Memory B cell (primary cell): ENCODE results near the gene IL36B.

Experiments used
- ATAC-seq: fragments of 150-1000 bp; cut with Tn5 transposase; 2 replicates; pipeline ENCODE4 v1.10.0; 2021; ENCODE audit warnings: low read depth, mild to moderate bottlenecking, moderate library complexity
- DNase-seq, 2 donors: peaks; one replicate each; pipeline ENCODE4 v3.0.0; 2022; ENCODE audit warnings: low spot score in 2 of 2
- H3K27ac Mint-ChIP-seq: one replicate; pipeline ENCODE4 v1.8.0; 2022; ENCODE audit warnings: mild to moderate bottlenecking, moderate library complexity, mixed read lengths
- H3K27me3 Mint-ChIP-seq: one replicate; pipeline ENCODE4 v1.8.0; 2022; ENCODE audit warnings: mixed read lengths
- H3K36me3 Mint-ChIP-seq: one replicate; pipeline ENCODE4 v1.8.0; 2022; ENCODE audit warnings: mild to moderate bottlenecking, mixed read lengths
- H3K4me1 Mint-ChIP-seq: one replicate; pipeline ENCODE4 v1.8.0; 2022; ENCODE audit warnings: mixed read lengths
- H3K4me3 Mint-ChIP-seq: one replicate; pipeline ENCODE4 v1.8.0; 2022; ENCODE audit warnings: mild to moderate bottlenecking, moderate library complexity, mixed read lengths
- H3K9me3 Mint-ChIP-seq: one replicate; pipeline ENCODE4 v1.8.0; 2022; ENCODE audit warnings: mixed read lengths

The IL36B gene

GRCh38 chr2:113068706-113069485, 16.2 kb upstream of the IL36B start:
- Mint-ChIP-seq H3K27ac (no peak overlapping the region), H3K4me3 (no peak overlapping the region), H3K4me1 (no peaks in the 10 kb centered on the region), H3K36me3 (no peaks in the 10 kb centered on the region), H3K27me3 (peaks cover 13% of the 10 kb centered on the region), H3K9me3 (peaks cover 2% of the 10 kb centered on the region)
- no peak for DNase-seq
- no peak for ATAC-seq

- no peaks in the 10 kb centered on the region for H3K36me3 Mint-ChIP-seq
- no peak overlapping the region for H3K27ac Mint-ChIP-seq
- DNase-seq (no peak), ATAC-seq (no peak)
- H3K4me3 Mint-ChIP-seq = no peak overlapping the region
- peaks cover 2% of the 10 kb centered on the region for H3K9me3 Mint-ChIP-seq
- peaks cover 13% of the 10 kb centered on the region for H3K27me3 Mint-ChIP-seq
- H3K4me1 Mint-ChIP-seq = no peaks in the 10 kb centered on the region
Measured at GRCh38 chr2:113068249-113068648, 15.6 kb upstream of the IL36B start.

GRCh38 chr2:113067681-113068080, 15.0 kb upstream of the IL36B start, which contains the start of gene IL1F10:
Gene IL1F10 (plus strand): TSS chr2:113067970. CDS start chr2:113072739, 4,769 bp downstream.
- peaks cover 16% of the 10 kb centered on the region for H3K27me3 Mint-ChIP-seq
- no peak within 1 kb of the TSS for H3K27ac Mint-ChIP-seq
- DNase-seq (no peak), ATAC-seq (no peak)
- H3K9me3 Mint-ChIP-seq = peaks cover 2% of the 10 kb centered on the region
- no peak within 1 kb of the TSS for H3K4me3 Mint-ChIP-seq
- no peaks in the 10 kb centered on the region for H3K4me1 Mint-ChIP-seq
- H3K36me3 Mint-ChIP-seq = no peaks in the 10 kb centered on the region

- H3K4me1 Mint-ChIP-seq = peaks cover 3% of the 10 kb centered on the region
- H3K27me3 Mint-ChIP-seq = peaks cover 21% of the 10 kb centered on the region
- H3K4me3 Mint-ChIP-seq = no peak overlapping the region
- no peak for ATAC-seq
- no peaks in the 10 kb centered on the region for H3K36me3 Mint-ChIP-seq
- peaks cover 2% of the 10 kb centered on the region for H3K9me3 Mint-ChIP-seq
- no peak for DNase-seq
- H3K27ac Mint-ChIP-seq = no peak overlapping the region
Measured at GRCh38 chr2:113064898-113065297, 12.2 kb upstream of the IL36B start.

- Mint-ChIP-seq H3K4me3 (no peak overlapping the region), H3K4me1 (peaks cover 3% of the 10 kb centered on the region), H3K27ac (no peak overlapping the region), H3K27me3 (peaks cover 20% of the 10 kb centered on the region), H3K36me3 (no peaks in the 10 kb centered on the region), H3K9me3 (peaks cover 2% of the 10 kb centered on the region)
- ATAC-seq (no peak), DNase-seq (no peak)
Measured at GRCh38 chr2:113064281-113064680, 11.6 kb upstream of the IL36B start.

- no peak overlapping the region for H3K27ac Mint-ChIP-seq
- DNase-seq = no peak
- peaks cover 2% of the 10 kb centered on the region for H3K36me3 Mint-ChIP-seq
- peaks cover 22% of the 10 kb centered on the region for H3K27me3 Mint-ChIP-seq
- H3K4me3 Mint-ChIP-seq = no peak overlapping the region
- H3K9me3 Mint-ChIP-seq = peaks cover 2% of the 10 kb centered on the region
- H3K4me1 Mint-ChIP-seq = peaks cover 3% of the 10 kb centered on the region
- no peak for ATAC-seq
Measured at GRCh38 chr2:113061896-113062770, 9.5 kb upstream of the IL36B start.

- H3K9me3 Mint-ChIP-seq = peaks cover 3% of the 10 kb centered on the region
- peaks cover 17% of the 10 kb centered on the region for H3K27me3 Mint-ChIP-seq
- H3K4me1 Mint-ChIP-seq = peaks cover 3% of the 10 kb centered on the region
- no peak for ATAC-seq
- no peak overlapping the region for H3K27ac Mint-ChIP-seq
- DNase-seq = no peak
- no peak overlapping the region for H3K4me3 Mint-ChIP-seq
- H3K36me3 Mint-ChIP-seq = peaks cover 2% of the 10 kb centered on the region
Measured at GRCh38 chr2:113061241-113061640, 8.6 kb upstream of the IL36B start.

- H3K9me3 Mint-ChIP-seq = peaks cover 4% of the 10 kb centered on the region
- no peak overlapping the region for H3K4me3 Mint-ChIP-seq
- H3K27me3 Mint-ChIP-seq = peaks cover 17% of the 10 kb centered on the region
- peaks cover 3% of the 10 kb centered on the region for H3K4me1 Mint-ChIP-seq
- ATAC-seq = no peak
- H3K27ac Mint-ChIP-seq = no peak overlapping the region
- DNase-seq = no peak
- peaks cover 2% of the 10 kb centered on the region for H3K36me3 Mint-ChIP-seq
Measured at GRCh38 chr2:113060796-113061195, 8.1 kb upstream of the IL36B start.

- Mint-ChIP-seq H3K9me3 (peaks cover 8% of the 10 kb centered on the region), H3K27me3 (peaks cover 16% of the 10 kb centered on the region), H3K27ac (no peak overlapping the region), H3K4me1 (peaks cover 3% of the 10 kb centered on the region), H3K36me3 (peaks cover 4% of the 10 kb centered on the region), H3K4me3 (no peak overlapping the region)
- no peak for DNase-seq
- ATAC-seq = no peak
Measured at GRCh38 chr2:113060396-113060795, 7.7 kb upstream of the IL36B start.

- Mint-ChIP-seq H3K27ac (no peak within 1 kb of the TSS), H3K4me3 (no peak within 1 kb of the TSS)
Measured at GRCh38 chr2:113058998-113059960, 6.6 kb upstream of the IL36B start, which contains the start of gene IL36RN. Gene IL36RN (plus strand): TSS chr2:113059198. CDS start chr2:113059439, 241 bp downstream.

GRCh38 chr2:113058411-113058994, 5.8 kb upstream of the IL36B start:
- peaks cover 3% of the 10 kb centered on the region for H3K4me1 Mint-ChIP-seq
- peaks cover 18% of the 10 kb centered on the region for H3K27me3 Mint-ChIP-seq
- DNase-seq (no peak), ATAC-seq (no peak)
- no peak overlapping the region for H3K4me3 Mint-ChIP-seq
- H3K9me3 Mint-ChIP-seq = peaks cover 15% of the 10 kb centered on the region
- no peak overlapping the region for H3K27ac Mint-ChIP-seq
- peaks cover 8% of the 10 kb centered on the region for H3K36me3 Mint-ChIP-seq

More at GRCh38 chr2:113058998-113059960, 6.6 kb upstream of the IL36B start, which contains the start of gene IL36RN:
- Mint-ChIP-seq H3K27me3 (peaks cover 16% of the 10 kb centered on the region), H3K4me1 (peaks cover 3% of the 10 kb centered on the region), H3K9me3 (peaks cover 11% of the 10 kb centered on the region), H3K36me3 (peaks cover 5% of the 10 kb centered on the region)
- ATAC-seq = no peak
- peak in 1 of 2 donors; percentile 4 for DNase-seq

GRCh38 chr2:113057117-113057516, 4.5 kb upstream of the IL36B start:
- Mint-ChIP-seq H3K4me1 (peaks cover 3% of the 10 kb centered on the region), H3K9me3 (peaks cover 19% of the 10 kb centered on the region), H3K27me3 (peaks cover 20% of the 10 kb centered on the region), H3K4me3 (no peak overlapping the region), H3K27ac (no peak overlapping the region), H3K36me3 (peaks cover 8% of the 10 kb centered on the region)
- no peak for DNase-seq
- ATAC-seq = no peak

GRCh38 chr2:113056521-113056920, 3.9 kb upstream of the IL36B start:
- H3K27ac Mint-ChIP-seq = no peak overlapping the region
- DNase-seq (no peak), ATAC-seq (no peak)
- H3K4me3 Mint-ChIP-seq = no peak overlapping the region
- peaks cover 18% of the 10 kb centered on the region for H3K27me3 Mint-ChIP-seq
- peaks cover 8% of the 10 kb centered on the region for H3K36me3 Mint-ChIP-seq
- peaks cover 3% of the 10 kb centered on the region for H3K4me1 Mint-ChIP-seq
- H3K9me3 Mint-ChIP-seq = peaks cover 19% of the 10 kb centered on the region
